PC-3 (cell line): ENCODE data around the gene COX4I1.

Experiments
- EZH2 ChIP-seq: fragments of 300-600 bp; sonication (generic); IDR thresholded peaks from one replicate; pipeline ENCODE4 v1.6.1; 2017; ENCODE audit warnings: antibody characterized with exemption, mild to moderate bottlenecking, low read length; ENCODE audit not compliant: unreplicated experiment
- EZH2phosphoT487 ChIP-seq: fragments of 300-600 bp; sonication (generic); IDR thresholded peaks from 2 replicates; pipeline ENCODE4 v1.6.1; 2018; ENCODE audit warnings: mild to moderate bottlenecking, antibody characterized with exemption, low read length, borderline replicate concordance
- TF ChIP-seq, protein P1 (sequence below): fragments of 300-600 bp; sonication (generic); conservative IDR thresholded peaks from 2 replicates; pipeline ENCODE4 v1.5.1; 2017; ENCODE audit warnings: antibody characterized with exemption, low read depth, mild to moderate bottlenecking, low read length

DNA sequence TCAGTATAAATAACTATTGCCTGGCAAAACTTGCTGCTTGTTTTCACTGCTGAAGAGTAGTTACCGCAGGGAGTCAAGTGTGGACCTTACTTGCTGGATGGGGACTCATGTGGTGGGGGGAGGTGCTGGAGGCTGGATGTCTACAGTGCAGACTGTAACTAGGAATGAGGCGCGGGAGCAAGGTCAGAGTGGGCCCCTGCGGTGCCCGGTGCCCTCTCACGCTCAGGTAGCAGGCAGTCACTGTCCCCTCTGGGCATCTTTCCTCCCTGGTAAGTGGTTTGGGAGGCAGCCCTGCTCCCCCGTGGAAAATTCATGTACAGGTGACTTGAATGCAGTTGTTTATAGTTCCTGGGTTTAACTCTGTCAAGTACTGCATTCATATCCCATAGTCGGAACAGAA is 4.8 kb upstream of the COX4I1 start:
- TF ChIP-seq, protein P1, sequence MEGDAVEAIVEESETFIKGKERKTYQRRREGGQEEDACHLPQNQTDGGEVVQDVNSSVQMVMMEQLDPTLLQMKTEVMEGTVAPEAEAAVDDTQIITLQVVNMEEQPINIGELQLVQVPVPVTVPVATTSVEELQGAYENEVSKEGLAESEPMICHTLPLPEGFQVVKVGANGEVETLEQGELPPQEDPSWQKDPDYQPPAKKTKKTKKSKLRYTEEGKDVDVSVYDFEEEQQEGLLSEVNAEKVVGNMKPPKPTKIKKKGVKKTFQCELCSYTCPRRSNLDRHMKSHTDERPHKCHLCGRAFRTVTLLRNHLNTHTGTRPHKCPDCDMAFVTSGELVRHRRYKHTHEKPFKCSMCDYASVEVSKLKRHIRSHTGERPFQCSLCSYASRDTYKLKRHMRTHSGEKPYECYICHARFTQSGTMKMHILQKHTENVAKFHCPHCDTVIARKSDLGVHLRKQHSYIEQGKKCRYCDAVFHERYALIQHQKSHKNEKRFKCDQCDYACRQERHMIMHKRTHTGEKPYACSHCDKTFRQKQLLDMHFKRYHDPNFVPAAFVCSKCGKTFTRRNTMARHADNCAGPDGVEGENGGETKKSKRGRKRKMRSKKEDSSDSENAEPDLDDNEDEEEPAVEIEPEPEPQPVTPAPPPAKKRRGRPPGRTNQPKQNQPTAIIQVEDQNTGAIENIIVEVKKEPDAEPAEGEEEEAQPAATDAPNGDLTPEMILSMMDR: no peak
- TF ChIP-seq EZH2: no peak
- TF ChIP-seq EZH2phosphoT487: no peak
